ENCODE results near the gene TF. TPM values are rescaled to one million over a fixed set of nuclear protein-coding genes. Genes with fewer than 3 reads are reported as not detected.
"Not testable (repeated sequence)": the region's sequence is repeated elsewhere in the genome, so short reads cannot be mapped to it uniquely, and the experiment has no call there.

Gene TF
- not detected in 2 replicates for total RNA-seq (2014; rRNA removed)
- 0.07 TPM for polyA plus RNA-seq (2012)

DNA sequence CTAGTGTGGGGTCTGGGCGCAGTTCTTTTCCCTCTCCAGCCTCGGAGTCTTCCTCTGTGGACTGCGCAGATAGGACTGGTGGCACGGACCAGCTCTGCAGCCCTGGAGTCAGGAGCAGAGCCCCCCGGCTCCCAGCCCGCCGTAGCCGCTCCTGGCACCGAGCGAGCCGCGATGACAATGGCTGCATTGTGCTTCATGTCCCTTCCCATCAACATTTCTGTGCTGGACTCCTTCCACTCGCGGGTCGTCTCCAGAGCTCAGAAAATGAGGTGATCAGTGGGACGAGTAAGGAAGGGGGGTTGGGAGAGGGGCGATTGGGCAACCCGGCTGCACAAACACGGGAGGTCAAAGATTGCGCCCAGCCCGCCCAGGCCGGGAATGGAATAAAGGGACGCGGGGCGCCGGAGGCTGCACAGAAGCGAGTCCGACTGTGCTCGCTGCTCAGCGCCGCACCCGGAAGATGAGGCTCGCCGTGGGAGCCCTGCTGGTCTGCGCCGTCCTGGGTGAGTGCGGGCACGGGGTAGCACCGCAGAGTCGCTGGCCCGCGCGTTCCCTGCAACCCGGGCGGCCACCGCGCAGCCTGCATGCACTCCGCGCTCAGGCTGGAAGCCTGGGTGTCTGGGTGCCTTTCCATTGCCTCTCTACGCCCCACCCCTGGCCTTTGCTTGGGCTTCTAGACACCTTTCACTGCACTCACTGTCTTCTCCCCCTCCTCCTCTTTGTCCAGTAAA, at the start of gene TF:
TSS of gene TF (plus strand) at position 413 of the 731 bp plus-strand sequence. CDS start at position 461, 48 bp downstream.
- DNase-seq (ENCODE audit: low read depth), result no peak

DNA sequence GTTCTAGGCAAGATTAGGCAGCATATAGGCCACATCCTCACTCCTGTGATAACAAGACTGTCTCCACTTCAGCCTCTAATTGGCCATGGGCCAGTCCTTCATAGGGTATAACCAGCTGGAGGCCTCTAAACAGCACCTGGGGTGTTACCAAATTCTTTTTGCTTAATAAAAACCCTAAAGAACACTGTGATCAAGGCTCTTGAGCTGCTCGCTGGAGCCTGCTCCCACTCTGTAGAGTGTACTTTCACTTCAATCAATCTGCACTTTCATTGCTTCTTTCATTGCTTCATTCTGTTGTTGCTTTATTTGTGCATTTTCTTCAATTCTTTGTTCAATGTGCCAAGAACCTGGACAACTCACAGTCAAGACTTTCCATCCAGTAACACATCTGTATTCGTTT, 48.2 kb upstream of the TF start:
- no peak for DNase-seq (ENCODE audit: low read depth)

DNA sequence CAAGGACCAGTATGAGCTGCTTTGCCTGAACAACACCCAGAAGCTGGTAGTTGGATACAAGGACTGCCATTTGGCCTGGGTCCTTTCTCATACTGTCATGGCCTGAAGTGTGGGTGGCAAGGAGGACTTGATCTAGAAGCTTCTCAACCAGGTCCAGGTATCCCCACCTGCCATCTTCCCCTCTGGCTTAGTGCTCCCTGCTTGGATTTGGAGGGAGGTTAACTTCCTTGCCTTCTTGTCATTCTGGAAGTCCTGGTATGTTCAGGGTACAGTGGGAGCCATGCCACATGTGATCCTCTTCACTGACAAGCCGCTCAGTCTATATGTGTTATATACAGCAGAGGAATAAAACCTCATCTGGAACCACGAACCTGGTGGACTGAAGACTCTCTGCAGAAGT, 46.7 kb upstream of the TF start:
- no peak for DNase-seq (ENCODE audit: low read depth)

DNA sequence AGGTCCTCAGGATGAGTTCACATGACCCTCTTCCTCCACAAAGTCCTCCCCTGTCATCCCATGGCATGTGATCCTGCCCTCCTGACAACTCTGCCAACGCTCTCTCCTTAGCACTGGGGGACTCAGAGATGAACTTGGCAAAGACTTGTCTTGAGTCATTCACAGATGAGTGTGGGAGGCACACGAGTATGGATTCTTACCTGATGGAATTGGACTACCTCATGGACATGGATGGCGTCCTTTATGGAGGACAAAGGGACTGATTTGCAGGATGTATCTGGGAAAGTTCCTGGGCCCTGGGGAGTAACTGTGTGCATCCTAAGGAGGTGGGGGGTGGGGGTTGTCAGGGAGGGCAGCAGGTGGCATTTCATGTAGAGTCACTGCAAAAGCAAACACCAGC, 46.3 kb upstream of the TF start:
- DNase-seq (ENCODE audit: low read depth), result no peak

DNA sequence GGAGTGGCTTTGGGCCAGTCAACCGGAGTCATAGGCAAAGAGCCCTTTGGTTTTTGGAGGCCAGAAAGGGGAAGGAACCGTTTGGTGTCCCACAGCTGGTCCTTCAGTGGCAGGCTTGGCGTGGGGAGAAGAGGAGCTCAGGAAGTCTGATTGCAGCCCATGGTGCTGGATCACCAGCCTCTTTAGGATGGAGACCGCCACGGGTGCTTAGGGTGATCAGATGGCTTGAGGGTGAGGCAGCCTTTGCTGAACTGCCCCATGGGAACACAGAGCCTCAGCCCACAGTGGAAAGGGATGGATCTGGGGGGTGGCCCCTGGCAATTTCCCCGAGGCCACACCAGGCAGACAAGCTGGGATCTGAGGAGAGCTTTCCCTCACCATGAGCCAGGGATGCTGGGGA, 45.8 kb upstream of the TF start:
- DNase-seq (ENCODE audit: low read depth), result no peak

DNA sequence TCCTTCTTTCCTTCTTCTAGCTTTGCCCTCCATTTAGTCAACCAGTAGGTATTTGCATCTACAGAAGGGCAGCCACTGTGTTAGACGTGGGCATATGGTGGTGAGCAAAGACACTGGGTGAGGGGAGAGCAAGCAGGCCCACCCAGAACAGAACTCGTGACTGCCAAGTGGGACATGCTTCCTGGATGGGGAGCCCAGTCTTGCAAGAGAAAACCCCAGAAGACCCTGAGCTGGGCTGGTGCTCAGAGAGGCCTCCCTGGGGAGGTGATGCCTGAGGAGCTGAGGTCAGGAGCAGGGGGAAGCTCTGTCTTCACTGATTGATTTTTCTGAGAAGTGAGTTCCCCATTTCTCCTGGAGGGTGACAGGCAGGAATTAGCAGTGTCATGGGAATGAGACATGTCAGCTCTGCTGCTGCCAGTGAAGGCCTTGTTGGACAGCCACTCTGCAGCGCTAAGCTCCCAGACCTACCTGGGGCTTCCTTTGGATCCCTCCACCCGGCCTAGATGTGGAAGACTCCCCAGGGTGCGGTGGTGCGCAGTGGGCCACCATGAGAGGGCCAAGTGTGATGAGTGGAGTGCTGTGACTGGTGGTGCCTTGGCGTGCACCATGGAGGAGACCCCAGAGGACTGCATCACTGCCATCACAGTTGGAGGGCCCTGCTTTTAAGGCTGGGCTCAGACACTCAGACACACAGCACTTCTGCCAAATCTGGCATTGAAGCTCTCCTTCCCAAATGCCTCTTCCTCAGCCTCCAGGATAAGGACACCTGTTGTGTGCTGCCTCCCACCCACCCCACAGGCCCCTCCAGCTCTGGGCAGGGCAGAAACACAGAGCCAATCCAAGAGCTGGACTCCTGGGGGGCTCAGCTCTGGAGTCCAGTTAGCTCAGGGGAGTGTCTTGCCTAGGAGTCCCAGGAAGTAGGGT, 44.5 kb upstream of the TF start:
- no peak for DNase-seq (ENCODE audit: low read depth)

DNA sequence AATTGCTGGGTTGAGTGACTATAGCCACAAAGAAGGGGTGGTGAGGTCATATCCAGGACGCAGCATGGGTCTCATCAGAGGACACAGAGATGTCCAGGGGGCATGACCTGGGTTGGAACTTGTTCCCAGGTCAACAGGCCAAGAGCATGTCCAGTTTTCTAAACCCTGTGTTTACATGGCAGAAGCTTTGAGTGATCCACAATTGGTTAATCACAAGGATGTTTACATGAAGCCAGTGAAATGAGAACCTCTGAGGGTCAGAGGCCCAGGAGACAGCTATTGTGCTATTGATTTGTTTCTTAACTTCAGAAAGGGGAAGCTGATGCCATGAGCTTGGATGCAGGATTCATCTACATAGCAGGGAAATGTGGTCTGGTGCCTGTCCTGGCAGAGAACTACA, 42.3 kb upstream of the TF start:
- DNase-seq (ENCODE audit: low read depth), result no peak

DNA sequence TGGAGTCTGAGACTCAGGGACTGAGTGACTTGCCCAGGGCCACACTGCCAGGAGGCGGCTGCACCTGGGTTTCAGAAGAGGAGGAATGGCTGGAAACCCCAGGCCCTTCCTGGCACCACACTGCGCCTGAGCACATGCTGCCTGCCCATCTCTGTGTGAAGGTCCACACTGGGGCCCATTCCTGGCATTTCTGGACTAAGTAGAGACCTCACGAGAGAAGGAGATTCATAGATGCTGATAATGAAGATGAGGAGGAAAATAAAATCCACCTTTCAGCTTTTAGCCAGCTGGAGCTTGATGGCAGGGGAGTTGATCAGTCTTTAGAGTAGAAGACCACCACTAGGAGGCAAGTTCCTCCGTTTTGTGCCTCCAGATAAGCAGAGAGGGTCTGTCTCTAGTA, 40.2 kb upstream of the TF start:
- no peak for DNase-seq (ENCODE audit: low read depth)

DNA sequence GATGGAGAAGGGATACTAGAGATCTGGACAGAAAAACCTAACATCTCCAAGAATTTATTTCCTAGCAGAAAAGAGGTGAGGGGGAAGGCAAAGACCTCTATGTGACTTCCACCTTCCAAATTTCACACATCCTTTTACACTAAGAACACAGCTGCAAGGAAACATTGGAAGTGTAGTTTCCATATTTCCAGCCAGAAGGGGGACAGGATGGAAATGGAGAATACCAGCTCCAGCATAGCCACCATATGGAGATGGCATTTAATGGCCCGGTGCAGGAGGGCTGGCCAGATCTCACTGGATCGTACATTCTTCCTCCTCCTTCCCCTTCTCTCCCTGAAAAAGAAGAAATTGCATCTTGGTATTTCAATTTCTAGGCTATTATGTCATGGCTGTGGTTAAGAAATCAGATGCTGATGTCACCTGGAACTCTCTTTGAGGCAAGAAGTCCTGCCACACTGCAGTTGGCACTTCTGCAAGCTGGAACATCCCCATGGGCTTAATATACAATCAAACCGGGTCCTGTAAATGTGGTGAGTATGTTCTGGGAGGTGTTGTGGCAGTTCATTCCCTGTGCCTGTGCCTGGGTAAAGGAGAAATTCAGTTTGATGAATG, 36.9 kb upstream of the TF start:
- no peak for DNase-seq (ENCODE audit: low read depth)

DNA sequence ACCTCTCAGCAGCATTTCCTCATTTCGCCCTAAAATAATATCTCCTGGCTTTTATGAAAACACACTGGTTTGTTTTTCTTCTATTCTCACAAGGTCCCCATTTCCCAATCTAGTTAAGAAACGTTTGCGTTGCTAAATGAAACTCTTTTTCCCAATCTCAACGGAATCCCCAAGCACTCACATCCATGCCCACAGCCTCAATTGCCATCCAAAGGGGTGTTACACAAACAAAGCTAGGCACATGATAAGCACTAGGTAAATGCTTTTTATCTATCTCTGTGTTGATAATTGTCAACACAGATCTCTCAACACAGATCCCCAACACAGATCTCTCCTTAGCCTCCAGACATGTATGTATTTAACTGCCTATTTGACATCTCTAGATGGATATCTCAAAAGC, 35.2 kb upstream of the TF start:
- DNase-seq (ENCODE audit: low read depth), result no peak

DNA sequence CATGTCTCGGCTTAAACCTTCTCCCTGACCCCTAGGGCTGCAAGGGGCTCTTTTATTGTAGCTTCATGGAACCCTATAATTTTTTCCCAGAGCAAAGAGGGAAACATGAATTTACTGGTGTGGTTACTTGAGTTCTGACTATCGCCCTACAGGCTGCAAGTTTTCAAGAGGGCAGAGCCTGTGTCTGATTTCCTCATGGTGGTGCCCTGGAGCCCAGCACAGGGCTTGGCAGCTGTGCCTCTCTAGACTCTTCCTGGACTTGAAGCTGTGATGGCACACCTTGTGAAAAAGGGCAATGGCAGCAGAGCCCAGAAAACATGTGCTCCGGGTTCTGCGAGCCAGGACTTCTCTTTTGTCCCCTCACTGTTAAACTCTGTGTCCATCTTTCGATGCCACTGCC, 34.2 kb upstream of the TF start:
- DNase-seq (ENCODE audit: low read depth), result no peak

DNA sequence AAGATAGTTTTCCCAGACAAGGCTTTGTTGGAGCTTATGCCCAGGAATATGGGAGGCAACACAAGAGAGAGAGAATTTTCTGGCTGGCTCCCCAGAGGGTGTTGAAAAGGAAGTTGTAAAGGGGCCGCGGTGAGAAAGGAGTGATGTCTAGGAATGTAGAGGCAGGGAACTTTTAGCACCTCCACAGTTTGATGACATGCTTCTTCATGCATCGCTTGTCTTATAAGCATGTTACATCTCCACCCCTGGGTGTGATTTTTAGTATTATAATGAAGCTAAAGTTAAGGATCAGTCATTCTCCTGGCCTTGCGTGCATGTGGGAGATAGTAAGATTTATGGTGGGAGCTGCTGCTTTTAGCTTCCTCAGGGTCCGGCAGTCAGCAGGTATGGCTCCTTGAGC, 32.8 kb upstream of the TF start:
- DNase-seq (ENCODE audit: low read depth), result no peak

DNA sequence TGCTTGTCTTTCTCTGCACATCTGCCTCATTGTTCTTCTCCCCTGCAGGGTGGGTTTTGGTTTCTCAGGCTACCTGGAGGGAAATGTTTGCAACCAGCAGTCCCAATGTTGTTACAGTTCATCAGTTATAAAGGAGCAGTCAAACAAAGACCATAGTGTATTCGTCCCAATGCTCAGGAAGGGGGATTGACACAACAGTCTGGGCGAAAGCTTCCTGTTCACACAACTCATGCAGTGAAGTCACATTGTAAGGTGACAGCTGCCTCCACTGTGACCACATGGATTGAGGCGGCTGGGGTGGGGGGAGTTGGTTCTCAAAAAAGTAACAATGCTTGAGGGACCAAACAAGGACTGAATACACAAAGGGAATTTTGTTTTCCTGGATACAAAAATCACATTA, 28.8 kb upstream of the TF start:
- DNase-seq (ENCODE audit: low read depth), result no peak

DNA sequence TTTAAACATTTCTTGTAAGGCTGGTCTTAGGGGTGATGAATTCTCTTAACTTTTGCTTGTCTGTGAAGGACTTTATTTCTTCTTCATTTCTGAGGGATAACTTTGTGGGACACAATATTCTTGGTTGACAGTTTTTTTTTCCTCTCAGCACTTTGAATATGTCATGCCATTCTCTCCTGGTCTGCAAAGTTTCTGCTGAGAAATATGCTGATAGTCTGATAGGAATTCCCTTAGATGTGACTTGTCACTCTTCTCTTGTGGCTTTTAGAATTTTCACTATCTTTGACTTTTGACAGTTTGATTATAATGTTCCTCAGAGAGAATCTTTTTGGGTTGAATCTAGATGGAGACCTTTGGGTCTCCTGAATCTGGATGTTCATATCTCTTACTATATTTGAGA, 23.3 kb upstream of the TF start:
- no peak for DNase-seq (ENCODE audit: low read depth)

DNA sequence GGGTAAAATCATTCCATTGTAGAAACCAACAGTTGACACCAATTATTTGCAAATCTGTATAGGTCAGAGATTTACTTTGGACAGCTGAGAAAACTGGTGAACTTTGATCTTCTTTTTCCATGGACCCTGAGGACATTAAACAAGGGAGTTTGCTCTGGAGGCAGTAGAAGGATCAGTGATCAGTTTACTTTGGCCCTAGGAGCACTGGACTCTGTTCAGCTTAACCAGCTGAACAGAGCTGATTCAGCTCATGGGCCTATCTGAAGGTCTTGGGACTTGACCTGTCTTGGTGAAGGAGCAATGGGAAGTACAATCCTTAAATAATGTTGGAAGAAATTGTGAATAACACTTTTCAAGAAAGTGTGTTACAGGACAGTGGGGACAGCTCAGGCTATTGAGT, 15.2 kb upstream of the TF start:
- no peak for DNase-seq (ENCODE audit: low read depth)

DNA sequence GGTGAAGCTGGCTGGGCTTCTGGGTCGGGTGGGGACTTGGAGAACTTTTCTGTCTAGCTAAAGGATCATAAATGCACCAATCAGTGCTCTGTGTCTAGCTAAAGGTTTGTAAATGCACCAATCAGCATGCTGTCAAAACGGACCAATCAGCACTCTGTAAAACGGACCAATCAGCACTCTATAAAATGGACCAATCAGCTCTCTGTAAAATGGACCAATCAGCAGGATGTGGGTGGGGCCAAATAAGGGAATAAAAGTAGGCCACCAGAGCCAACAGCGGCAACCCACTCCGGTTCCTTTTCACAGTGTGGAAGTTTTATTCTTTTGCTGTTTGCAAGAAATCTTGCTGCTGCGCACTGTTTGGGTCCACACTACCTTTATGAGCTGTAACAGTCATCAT, 14.0 kb upstream of the TF start:
- DNase-seq (ENCODE audit: low read depth), result not testable (repeated sequence)

DNA sequence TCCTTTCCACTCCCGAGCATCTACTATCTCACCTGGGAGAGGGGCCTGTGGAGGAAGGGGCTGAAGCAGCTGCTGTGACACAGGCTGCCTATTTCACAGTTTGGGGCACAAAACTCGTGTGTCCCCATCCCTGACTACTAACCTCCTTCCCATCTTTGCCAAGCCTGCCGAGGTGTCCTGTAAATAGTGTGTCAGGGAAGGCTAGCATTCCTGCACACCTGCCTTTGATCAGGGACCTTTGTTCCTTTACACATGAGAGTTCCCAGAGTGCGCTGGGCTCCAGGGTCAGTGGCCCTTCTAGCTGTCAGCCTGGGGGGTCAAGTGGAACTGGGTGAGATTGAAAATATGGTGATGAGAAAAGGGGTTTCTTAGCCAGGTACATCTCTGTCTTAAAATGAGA, 13.0 kb upstream of the TF start:
- DNase-seq (ENCODE audit: low read depth), result no peak

DNA sequence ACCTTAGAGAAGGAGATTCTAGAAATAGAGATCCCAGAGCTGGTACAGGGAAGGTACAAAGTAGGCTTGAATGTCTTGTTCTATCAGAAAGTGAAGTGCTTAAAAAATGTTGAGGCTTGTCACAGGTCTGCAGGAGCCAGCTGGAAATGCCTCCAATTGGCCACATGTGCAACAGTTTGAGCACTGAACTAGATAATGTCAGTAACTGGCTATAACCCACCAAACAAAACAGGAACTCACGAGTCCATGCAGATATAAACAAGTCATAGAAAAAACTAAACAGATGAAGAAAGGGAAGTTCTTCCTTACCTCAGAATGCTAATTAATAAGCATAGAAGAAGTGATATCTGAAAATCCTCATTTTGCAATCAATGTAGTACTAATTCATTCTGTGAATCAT, 11.9 kb upstream of the TF start:
- DNase-seq (ENCODE audit: low read depth), result no peak

DNA sequence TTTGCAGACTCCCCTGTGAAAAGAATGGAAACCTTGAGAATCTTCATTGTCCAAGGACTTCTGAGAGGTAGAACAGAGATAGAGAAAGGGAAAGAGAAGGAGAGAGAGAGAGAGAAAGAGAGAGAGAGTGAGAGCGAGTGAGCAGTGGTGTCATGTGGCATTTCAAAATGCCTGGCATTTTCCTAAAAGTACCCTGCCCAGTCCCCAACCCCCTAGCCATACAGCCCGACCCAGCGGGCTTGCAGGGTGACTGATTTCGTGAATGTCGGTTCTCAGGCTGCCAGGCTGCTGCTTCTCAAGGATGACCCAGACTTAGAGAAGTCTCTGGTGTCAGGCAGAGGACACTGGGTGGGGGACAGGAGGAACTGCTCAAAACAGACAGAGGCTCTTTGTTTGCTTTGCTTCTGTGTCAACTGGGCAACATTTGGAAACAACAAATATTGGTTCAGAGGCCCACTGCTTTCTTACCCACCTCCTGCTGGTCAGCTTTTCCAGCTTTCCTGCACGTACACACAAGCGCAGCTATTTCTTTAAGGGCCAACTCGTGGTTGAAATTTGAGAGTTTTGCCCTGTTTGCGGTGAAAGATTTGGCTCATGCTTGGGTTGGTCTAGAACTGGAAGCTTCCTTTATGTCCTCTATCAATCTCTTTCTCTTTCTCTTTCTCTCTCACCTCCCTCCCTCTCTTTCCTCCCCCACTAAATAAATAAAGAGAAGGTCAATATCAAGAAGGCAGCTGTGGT, 3.7 kb upstream of the TF start:
- DNase-seq (ENCODE audit: low read depth), result peak; percentile 67

DNA sequence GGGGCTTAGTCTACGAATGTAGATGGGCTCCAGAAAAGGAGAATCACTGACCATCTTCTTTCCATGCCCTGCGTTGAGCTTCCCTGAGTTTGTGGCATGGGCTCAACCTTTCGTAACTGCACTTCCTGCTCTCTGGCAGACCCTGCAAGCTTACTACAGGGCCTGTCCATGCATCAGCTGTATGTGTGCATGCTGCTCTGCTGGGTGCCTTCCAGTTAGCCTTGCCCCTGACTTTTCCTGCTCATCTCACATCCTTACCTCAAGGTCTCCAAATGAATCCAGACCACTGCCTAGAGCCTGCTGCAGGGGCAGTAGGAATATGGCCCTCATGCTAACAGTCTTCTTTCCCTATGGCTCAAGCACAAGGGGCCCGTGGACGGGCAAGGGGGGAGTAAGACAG, 2.0 kb upstream of the TF start:
- no peak for DNase-seq (ENCODE audit: low read depth)

DNA sequence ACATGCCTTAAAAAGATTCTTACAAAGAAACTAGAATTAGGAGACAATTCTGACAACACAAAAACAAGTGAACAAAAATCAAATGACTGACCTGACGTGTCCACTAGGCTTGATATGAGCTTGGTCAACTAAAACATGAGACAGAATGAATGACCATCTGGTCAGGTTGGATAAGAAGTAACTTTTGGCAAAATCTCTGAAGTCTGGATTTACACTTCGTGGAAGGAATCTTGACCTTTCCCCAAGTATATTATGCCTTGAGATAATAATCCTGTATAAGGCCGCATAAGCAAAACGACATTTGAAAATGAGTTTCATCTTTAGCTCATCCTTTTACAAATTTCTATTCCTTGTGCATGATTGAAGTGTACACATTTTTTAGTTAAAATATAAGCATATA, 1.1 kb upstream of the TF start:
- DNase-seq (ENCODE audit: low read depth), result no peak

DNA sequence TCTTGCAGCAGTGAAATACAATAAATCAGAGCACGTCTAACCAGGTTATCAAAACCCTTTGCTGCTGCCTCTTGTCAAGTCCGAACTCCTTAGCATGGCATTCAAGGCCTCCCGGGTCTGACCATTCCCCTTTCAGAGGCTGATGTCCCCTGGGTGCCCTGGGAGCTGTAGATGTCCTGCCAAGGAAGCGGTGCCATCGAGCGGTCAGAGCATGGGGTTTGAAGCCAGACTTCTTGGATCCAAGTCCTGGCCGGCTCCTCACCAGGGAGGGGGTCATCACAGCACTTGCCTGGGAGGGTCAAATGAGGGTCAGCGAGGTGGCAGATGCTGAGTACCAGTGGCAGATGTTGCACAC, 496 bp downstream of the TF start:
- no peak for DNase-seq (ENCODE audit: low read depth)

Measured in LHCN-M2 (cell line).